ENCODE measurements around the gene P2RX3.

DNA sequence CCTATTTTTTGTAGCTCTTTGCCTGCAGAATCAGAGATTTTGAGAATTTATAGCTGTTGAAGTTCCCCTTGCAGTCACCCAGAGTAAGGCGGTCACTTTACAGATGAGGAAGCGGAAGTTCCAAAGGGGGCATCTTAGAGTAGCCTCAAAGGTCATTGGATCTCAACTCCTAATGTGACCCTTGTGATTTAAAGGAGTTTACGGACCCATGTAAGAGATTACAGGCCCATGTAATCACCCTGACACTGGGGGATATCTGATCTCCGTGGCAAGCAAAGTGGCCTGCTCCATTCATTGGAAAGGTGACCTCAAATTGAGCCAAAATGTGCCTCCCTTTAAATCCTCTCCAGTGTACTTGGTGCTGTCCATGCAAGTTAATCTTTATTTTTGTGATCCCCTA is 15.7 kb downstream of the P2RX3 start:
- TF ChIP-seq, protein P1, sequence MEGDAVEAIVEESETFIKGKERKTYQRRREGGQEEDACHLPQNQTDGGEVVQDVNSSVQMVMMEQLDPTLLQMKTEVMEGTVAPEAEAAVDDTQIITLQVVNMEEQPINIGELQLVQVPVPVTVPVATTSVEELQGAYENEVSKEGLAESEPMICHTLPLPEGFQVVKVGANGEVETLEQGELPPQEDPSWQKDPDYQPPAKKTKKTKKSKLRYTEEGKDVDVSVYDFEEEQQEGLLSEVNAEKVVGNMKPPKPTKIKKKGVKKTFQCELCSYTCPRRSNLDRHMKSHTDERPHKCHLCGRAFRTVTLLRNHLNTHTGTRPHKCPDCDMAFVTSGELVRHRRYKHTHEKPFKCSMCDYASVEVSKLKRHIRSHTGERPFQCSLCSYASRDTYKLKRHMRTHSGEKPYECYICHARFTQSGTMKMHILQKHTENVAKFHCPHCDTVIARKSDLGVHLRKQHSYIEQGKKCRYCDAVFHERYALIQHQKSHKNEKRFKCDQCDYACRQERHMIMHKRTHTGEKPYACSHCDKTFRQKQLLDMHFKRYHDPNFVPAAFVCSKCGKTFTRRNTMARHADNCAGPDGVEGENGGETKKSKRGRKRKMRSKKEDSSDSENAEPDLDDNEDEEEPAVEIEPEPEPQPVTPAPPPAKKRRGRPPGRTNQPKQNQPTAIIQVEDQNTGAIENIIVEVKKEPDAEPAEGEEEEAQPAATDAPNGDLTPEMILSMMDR (conservative IDR thresholded peaks at IDR 0.05) = no peak
- no peak for TF ChIP-seq ZFX (IDR thresholded peaks at IDR 0.05)

Measured in C4-2B (cell line).